ENCODE data around the gene BCDIN3D. TPM values are rescaled to one million over a fixed set of nuclear protein-coding genes. Genes with fewer than 3 reads are reported as not detected.

Gene BCDIN3D
- polyA plus RNA-seq, 3 donors: 6.7 to 8.7 (median 8.1) TPM

GRCh38 chr12:49800421-49801140 lies 42.3 kb downstream of the BCDIN3D start:
- no peak for DNase-seq (ENCODE audit: low read depth in 3 of 3, low spot score in 2 of 3)

GRCh38 chr12:49798934-49799333 lies 44.0 kb downstream of the BCDIN3D start:
- DNase-seq (ENCODE audit: low read depth in 3 of 3, low spot score in 2 of 3): no peak

- DNase-seq (ENCODE audit: low read depth in 3 of 3, low spot score in 2 of 3): no peak
These were observed 44.7 kb downstream of the BCDIN3D start for GRCh38 chr12:49798248-49798647.

- no peak for DNase-seq (ENCODE audit: low read depth in 3 of 3, low spot score in 2 of 3)
These were observed 45.5 kb downstream of the BCDIN3D start for GRCh38 chr12:49797449-49797776.

GRCh38 chr12:49796606-49797448 lies 46.1 kb downstream of the BCDIN3D start:
- no peak for DNase-seq (ENCODE audit: low read depth in 3 of 3, low spot score in 2 of 3)

GRCh38 chr12:49796155-49796554 lies 46.8 kb downstream of the BCDIN3D start:
- no peak for DNase-seq (ENCODE audit: low read depth in 3 of 3, low spot score in 2 of 3)

- DNase-seq (ENCODE audit: low read depth in 3 of 3, low spot score in 2 of 3): no peak
These were observed 47.2 kb downstream of the BCDIN3D start for GRCh38 chr12:49795654-49796105.

- no peak for DNase-seq (ENCODE audit: low read depth in 3 of 3, low spot score in 2 of 3)
These were observed 47.9 kb downstream of the BCDIN3D start for GRCh38 chr12:49794811-49795653.

- DNase-seq (ENCODE audit: low read depth in 3 of 3, low spot score in 2 of 3): no peak
These were observed 48.9 kb downstream of the BCDIN3D start for GRCh38 chr12:49794021-49794420.

GRCh38 chr12:49793620-49794019 lies 49.3 kb downstream of the BCDIN3D start:
- no peak for DNase-seq (ENCODE audit: low read depth in 3 of 3, low spot score in 2 of 3)

- DNase-seq (ENCODE audit: low read depth in 3 of 3, low spot score in 2 of 3): no peak
These were observed 49.8 kb downstream of the BCDIN3D start for GRCh38 chr12:49792976-49793580.

- DNase-seq (ENCODE audit: low read depth in 3 of 3, low spot score in 2 of 3): no peak
These were observed 50.5 kb downstream of the BCDIN3D start for GRCh38 chr12:49792181-49792970.

- DNase-seq (ENCODE audit: low read depth in 3 of 3, low spot score in 2 of 3): no peak
These were observed 51.2 kb downstream of the BCDIN3D start for GRCh38 chr12:49791700-49792099.

- DNase-seq (ENCODE audit: low read depth in 3 of 3, low spot score in 2 of 3): no peak
These were observed 52.0 kb downstream of the BCDIN3D start for GRCh38 chr12:49790741-49791555.

- no peak for DNase-seq (ENCODE audit: low read depth in 3 of 3, low spot score in 2 of 3)
These were observed 52.9 kb downstream of the BCDIN3D start for GRCh38 chr12:49789992-49790391.

- no peak for DNase-seq (ENCODE audit: low read depth in 3 of 3, low spot score in 2 of 3)
These were observed 55.2 kb downstream of the BCDIN3D start for GRCh38 chr12:49787672-49788071.
